H1 (cell line): ENCODE measurements around the gene ATP1B3. TPM values are rescaled to one million over a fixed set of nuclear protein-coding genes. Genes with fewer than 3 reads are reported as not detected.

Experiments
- CTCF ChIA-PET: fragments of 300-600 bp; sonication (Branson Sonifier 250); formaldehyde crosslinking; loops from one replicate; lab custom pipeline; 2021; ENCODE audit not compliant: partially characterized antibody; lab: Charles Lee
- POLR2A ChIA-PET: fragments of 300-600 bp; sonication (Branson Sonifier 250); formaldehyde crosslinking; loops from one replicate; lab custom pipeline; 2021; ENCODE audit warnings: inconsistent platforms; ENCODE audit not compliant: partially characterized antibody; lab: Charles Lee
- DNase-seq, 2 experiments: peaks; one replicate each; pipeline versions ENCODE4 v3.0.0 to v3.0.0-alpha.2; 2010 to 2022; ENCODE audit warnings: low spot score in 2 of 2, low read depth in 1 of 2, mixed read lengths in 1 of 2
- FAIRE-seq: peaks from 2 replicates; lab custom pipeline; 2011; peaks lifted over from hg19 to GRCh38; lab: Jason Lieb, UNC
- H2AFZ ChIP-seq: 2 replicates; pipeline ENCODE4 v1.8.1; 2012; ENCODE audit warnings: low read length, inconsistent platforms
- H2AK5ac ChIP-seq: 2 replicates; pipeline ENCODE4 v1.6.1; 2013; ENCODE audit warnings: low read depth, low read length
- H2BK120ac ChIP-seq: replicated peaks from 2 replicates; pipeline ENCODE3; 2013; ENCODE audit warnings: low read depth, low read length, inconsistent platforms
- H2BK12ac ChIP-seq: 2 replicates; pipeline ENCODE4 v1.6.1; 2013; ENCODE audit warnings: low read depth, low read length
- H2BK15ac ChIP-seq: 2 replicates; pipeline ENCODE4 v1.6.1; 2013; ENCODE audit warnings: low read length
- H2BK20ac ChIP-seq: 2 replicates; pipeline ENCODE4 v1.6.1; 2013; ENCODE audit warnings: low read length
- H2BK5ac ChIP-seq: 2 replicates; pipeline ENCODE4 v1.6.1; 2013; ENCODE audit warnings: low read depth, low read length
- H3K14ac ChIP-seq: 2 replicates; pipeline ENCODE4 v1.6.1; 2013; ENCODE audit warnings: inconsistent platforms; ENCODE audit not compliant: insufficient read length
- H3K18ac ChIP-seq: 2 replicates; pipeline ENCODE4 v1.6.1; 2013; ENCODE audit warnings: low read length; ENCODE audit errors: extremely low read depth
- H3K23ac ChIP-seq: 2 replicates; pipeline ENCODE4 v1.6.1; 2013; ENCODE audit warnings: inconsistent platforms; ENCODE audit not compliant: insufficient read length
- H3K23me2 ChIP-seq: 2 replicates; pipeline ENCODE4 v1.6.1; 2013; ENCODE audit warnings: low read depth, low read length
- H3K27ac ChIP-seq: 2 replicates; pipeline ENCODE4 v1.6.1; 2011; ENCODE audit warnings: low read depth, low read length, inconsistent platforms
- H3K27me3 ChIP-seq, 4 experiments: replicated peaks in 1 of 4; 1 replicate in 1 of 4; 2 replicates in 3 of 4; pipeline versions ENCODE4 v1.6.1 to v1.8.1; 2011 to 2013; ENCODE audit warnings: low read length in 3 of 4, mild to moderate bottlenecking in 3 of 4, inconsistent platforms in 2 of 4, mixed read lengths in 2 of 4, moderate library complexity in 1 of 4; ENCODE audit not compliant: control insufficient read depth in 3 of 4, insufficient read depth in 3 of 4; ENCODE audit errors: extremely low read depth in 1 of 4
- H3K36me3 ChIP-seq, 4 experiments: 2 replicates each; pipeline versions ENCODE4 v1.6.1 to v1.8.1; 2011 to 2013; ENCODE audit warnings: mild to moderate bottlenecking in 4 of 4, low read length in 3 of 4, moderate library complexity in 2 of 4, control low read depth in 1 of 4, inconsistent platforms in 1 of 4; ENCODE audit not compliant: insufficient read depth in 4 of 4, control insufficient read depth in 2 of 4
- H3K4ac ChIP-seq: replicated peaks from 2 replicates; pipeline ENCODE3; 2013; ENCODE audit warnings: low read length, low read depth, mixed read lengths, inconsistent platforms; ENCODE audit not compliant: insufficient read length
- H3K4me1 ChIP-seq, 4 experiments: replicated peaks in 1 of 4; 1 replicate in 1 of 4; 2 replicates in 3 of 4; pipeline versions ENCODE4 v1.6.1 to v1.8.1; 2011 to 2013; ENCODE audit warnings: low read length in 3 of 4, inconsistent platforms in 2 of 4, mixed read lengths in 1 of 4; ENCODE audit not compliant: insufficient read depth in 4 of 4, control insufficient read depth in 3 of 4
- H3K4me2 ChIP-seq, 2 experiments: 2 replicates each; pipeline versions ENCODE4 v1.6.1 to v1.8.1; 2011 to 2013; ENCODE audit warnings: low read depth in 2 of 2, low read length in 2 of 2, control low read depth in 1 of 2, inconsistent platforms in 1 of 2, mild to moderate bottlenecking in 1 of 2; ENCODE audit not compliant: insufficient read depth in 1 of 2
- H3K4me3 ChIP-seq, 4 experiments: fragments of 200-600, 300-600 bp in 1 of 4; sonication (generic), shearing (Covaris generic), sonication (Bioruptor Twin) in 1 of 4; 2 replicates each; pipeline versions ENCODE4 v1.5.1 to v1.8.1; 2011 to 2016; ENCODE audit warnings: low read length in 4 of 4, low read depth in 3 of 4, control low read depth in 2 of 4, inconsistent platforms in 2 of 4, mild to moderate bottlenecking in 2 of 4, mixed read lengths in 1 of 4, moderate library complexity in 1 of 4; ENCODE audit not compliant: insufficient read depth in 2 of 4; ENCODE audit errors: extremely low read depth in 1 of 4
- H3K56ac ChIP-seq: replicated peaks from 2 replicates; pipeline ENCODE3; 2013; ENCODE audit warnings: low read depth, mild to moderate bottlenecking, mixed read lengths, low read length, inconsistent platforms; ENCODE audit not compliant: insufficient read length
- H3K79me1 ChIP-seq: 2 replicates; pipeline ENCODE4 v1.6.1; 2013; ENCODE audit warnings: low read depth, low read length, control low read depth
- H3K79me2 ChIP-seq, 2 experiments: 2 replicates each; pipeline versions ENCODE4 v1.6.1 to v1.8.1; 2012 to 2013; ENCODE audit warnings: low read length in 2 of 2, mild to moderate bottlenecking in 2 of 2, inconsistent platforms in 1 of 2; ENCODE audit not compliant: insufficient read depth in 2 of 2, control insufficient read depth in 1 of 2
- H3K9ac ChIP-seq, 4 experiments: replicated peaks in 1 of 4; 1 replicate in 1 of 4; 2 replicates in 3 of 4; pipeline versions ENCODE4 v1.6.1 to v1.8.1; 2011 to 2013; ENCODE audit warnings: low read depth in 3 of 4, low read length in 3 of 4, control low read depth in 2 of 4, mild to moderate bottlenecking in 2 of 4, moderate library complexity in 2 of 4, inconsistent platforms in 1 of 4; ENCODE audit errors: extremely low read depth in 1 of 4
- H3K9me3 ChIP-seq, 2 experiments: 2 replicates each; pipeline versions ENCODE4 v1.6.1 to v1.8.1; 2012 to 2013; ENCODE audit warnings: mild to moderate bottlenecking in 2 of 2, moderate library complexity in 2 of 2, control low read depth in 1 of 2, inconsistent platforms in 1 of 2, low read depth in 1 of 2, low read length in 1 of 2, mixed read lengths in 1 of 2; ENCODE audit not compliant: insufficient read depth in 2 of 2
- H4K20me1 ChIP-seq, 2 experiments: replicated peaks in 1 of 2; 2 replicates each; pipeline versions ENCODE3 to v1.8.1; 2011 to 2013; ENCODE audit warnings: inconsistent platforms in 2 of 2, low read length in 2 of 2, mild to moderate bottlenecking in 1 of 2; ENCODE audit not compliant: insufficient read depth in 2 of 2, control insufficient read depth in 1 of 2
- H4K5ac ChIP-seq: 2 replicates; pipeline ENCODE4 v1.6.1; 2013; ENCODE audit warnings: low read length, low read depth, mixed read lengths, inconsistent platforms; ENCODE audit not compliant: insufficient read length
- H4K8ac ChIP-seq: 2 replicates; pipeline ENCODE4 v1.8.0; 2013; ENCODE audit warnings: mild to moderate bottlenecking, moderate library complexity, low read length, inconsistent platforms; ENCODE audit not compliant: insufficient read depth; ENCODE audit errors: extremely low read depth
- H4K91ac ChIP-seq: replicated peaks from 2 replicates; pipeline ENCODE3; 2013; ENCODE audit warnings: low read length, mixed read lengths, inconsistent platforms; ENCODE audit not compliant: insufficient read length
- RBBP5 ChIP-seq: IDR thresholded peaks from 2 replicates; pipeline ENCODE4 v1.7.1; 2012; ENCODE audit warnings: low read depth, mild to moderate bottlenecking, inconsistent platforms, low read length, moderate library complexity, borderline replicate concordance
- USF2 ChIP-seq: IDR thresholded peaks from 2 replicates; pipeline ENCODE4 v1.6.1; 2011; ENCODE audit warnings: low read length, improper control_type of control experiment
- WGBS, 2 experiments: shearing (Covaris generic) in 1 of 2; methylation state at CpG; one replicate each; pipeline versions ENCODE4 v1.1.6 to v1.1.7; 2013 to 2015; ENCODE audit warnings: low lambda C conversion rate in 2 of 2, mixed read lengths in 2 of 2, inconsistent platforms in 1 of 2, low coverage in 1 of 2, missing lambda C conversion rate in 1 of 2; ENCODE audit not compliant: insufficient replicate concordance in 2 of 2, insufficient coverage in 1 of 2, insufficient read length in 1 of 2; ENCODE audit errors: extremely low coverage in 1 of 2, missing lambda C conversion rate in 1 of 2; 5-methylcytosine and 5-hydroxymethylcytosine counted together
- polyA plus RNA-seq, 7 experiments: library from polyadenylated mRNA; depleted of rRNA in 3 of 7; stranded (reverse) in 5 of 7; unstranded in 2 of 7; fragments of >200 nt in 5 of 7; fragments of 200-250 nt in 2 of 7; gene quantifications; 1 replicate in 5 of 7; 2 replicates in 1 of 7; 4 replicates in 1 of 7; pipeline versions ENCODE4 v1.2.1 to v1.2.3, GENCODE V29; 2011 to 2013; ENCODE audit warnings: missing spikeins in 2 of 7, mixed read lengths in 2 of 7
- total RNA-seq: library from RNA; stranded (reverse); fragmentation: NEBNext Ultra II Directional; extraction: Animal tissue kit (Norgen Biotek cat#: 25700); gene quantifications from 2 replicates; pipeline ENCODE4 v1.2.1, GENCODE V29; 2021

Gene ATP1B3
- total and polyA plus RNA-seq, 2 of the 8 experiments (the other 6 are each of a cell fraction or from before 2014, with no cell fraction given) = 233 to 342 TPM

DNA sequence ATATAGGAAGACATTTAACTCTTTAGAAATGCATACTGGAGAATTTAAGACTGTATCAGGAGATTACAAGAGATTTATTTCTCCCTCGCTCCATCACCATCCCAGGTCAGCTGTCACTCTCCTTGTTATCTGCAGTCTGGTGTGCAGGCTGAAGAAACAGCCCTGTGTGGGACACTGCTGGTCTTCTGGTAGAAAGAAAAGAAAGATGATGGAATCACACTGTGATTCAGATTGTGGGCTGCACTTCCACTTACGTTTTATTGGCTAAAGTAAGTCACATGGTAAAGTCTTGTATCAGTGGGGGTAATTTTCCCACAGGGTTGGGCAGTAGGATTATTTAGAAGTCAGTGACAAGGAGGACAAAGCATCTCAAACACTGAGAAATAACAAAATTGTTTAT, 18.1 kb upstream of the ATP1B3 start:
- Histone ChIP-seq H4K91ac (no peak overlapping the region), H3K14ac (no peak overlapping the region), H3K4me1 (no peaks in the 10 kb centered on the region), H3K27ac (no peak overlapping the region), H2BK5ac (no peak overlapping the region), H3K18ac (no peak overlapping the region), H2BK15ac (no peak overlapping the region), H3K4me2 (no peak overlapping the region; a peak in 1 of 4 replicates), H3K56ac (no peak overlapping the region), H2AK5ac (no peak overlapping the region), H3K36me3 (no peaks in the 10 kb centered on the region), H3K23me2 (no peaks in the 10 kb centered on the region), H3K4me3 (no peak overlapping the region), H3K23ac (no peak overlapping the region), H2BK120ac (no peak overlapping the region), H3K79me2 (no peaks in the 10 kb centered on the region), H3K79me1 (no peaks in the 10 kb centered on the region), H4K8ac (no peak overlapping the region), H3K27me3 (no peaks in the 10 kb centered on the region), H2BK20ac (no peak overlapping the region), H3K4ac (no peak overlapping the region), H3K9ac (no peak overlapping the region), H3K9me3 (no peaks in the 10 kb centered on the region), H2AFZ (0 out of 2 replicates have a peak overlapping the region, but pooled peaks have one; percentile 82), H4K5ac (no peak overlapping the region), H4K20me1 (no peaks in the 10 kb centered on the region), H2BK12ac (no peak overlapping the region)
- DNase-seq (no peak), FAIRE-seq (no peak)
- ChIA-PET CTCF (interaction anchor here (0.8 to 2.7 kb wide), 4 partner anchors 14 to 353 kb away, joined by 3 to 13 read pairs (median 4); no protein-coding TSS in a partner anchor), POLR2A (no interaction called here)
- WGBS, 2 experiments = 84% methylated on average over 2 of the region's 2 CpGs; no CpG with 5 or more reads in 1 of the 2 experiments
- no peak for TF ChIP-seq RBBP5
- 0 out of 2 replicates have a peak, but pooled peaks have one; percentile 40 for TF ChIP-seq USF2
